RWPE2 (cell line): ENCODE measurements around the gene GPN3.
"Not testable (repeated sequence)": the region's sequence is repeated elsewhere in the genome, so short reads cannot be mapped to it uniquely, and the experiment has no call there.

Experiments
- ATAC-seq: fragments of 200-7000 bp; cut with Tn5 transposase; 3 replicates; pipeline ENCODE4 v1.9.1; 2021; ENCODE audit warnings: low read depth
- DNase-seq: peaks from one replicate; pipeline ENCODE4 v3.0.0-alpha.2; 2020; ENCODE audit warnings: low spot score
- H3K27ac ChIP-seq: fragments of 450-650 bp; 2 replicates; pipeline ENCODE4 v1.5.1; 2017; ENCODE audit warnings: mild to moderate bottlenecking; ENCODE audit not compliant: poor library complexity, severe bottlenecking
- H3K27me3 ChIP-seq: fragments of 250-450 bp; sonication (Bioruptor Pico); 2 replicates; pipeline ENCODE4 v1.5.1; 2021; ENCODE audit warnings: mild to moderate bottlenecking, moderate library complexity; ENCODE audit not compliant: insufficient read depth, poor library complexity, severe bottlenecking
- H3K36me3 ChIP-seq: fragments of 250-450 bp; sonication (Bioruptor Pico); 2 replicates; pipeline ENCODE4 v1.5.1; 2020; ENCODE audit warnings: low read depth, mild to moderate bottlenecking, moderate library complexity
- H3K4me1 ChIP-seq: fragments of 250-450 bp; sonication (Bioruptor Pico); 2 replicates; pipeline ENCODE4 v1.5.1; 2021; ENCODE audit warnings: mild to moderate bottlenecking, moderate library complexity; ENCODE audit not compliant: insufficient read depth, poor library complexity, severe bottlenecking
- H3K4me3 ChIP-seq: fragments of 250-450 bp; sonication (Bioruptor Pico); 2 replicates; pipeline ENCODE4 v1.5.1; 2021; ENCODE audit warnings: mild to moderate bottlenecking, moderate library complexity; ENCODE audit not compliant: severe bottlenecking
- H3K9me3 ChIP-seq: fragments of 250-450 bp; sonication (Bioruptor Pico); 2 replicates; pipeline ENCODE4 v1.5.1; 2021; ENCODE audit warnings: mild to moderate bottlenecking, moderate library complexity; ENCODE audit not compliant: severe bottlenecking
- CTCF ChIP-seq: fragments of 450-650 bp; IDR thresholded peaks from one replicate; pipeline ENCODE4 v1.5.1; 2017; ENCODE audit warnings: mild to moderate bottlenecking, moderate library complexity; ENCODE audit not compliant: poor library complexity, severe bottlenecking

Gene GPN3

GRCh38 chr12:110426406-110426805 lies 41.7 kb downstream of the GPN3 start:
- Histone ChIP-seq H3K9me3 (no peaks in the 10 kb centered on the region), H3K27ac (no peak overlapping the region), H3K4me1 (no peaks in the 10 kb centered on the region), H3K4me3 (no peak overlapping the region), H3K36me3 (no peaks in the 10 kb centered on the region), H3K27me3 (no peaks in the 10 kb centered on the region)
- ATAC-seq = no peak
- no peak for DNase-seq
- TF ChIP-seq CTCF = no peak

- Histone ChIP-seq H3K36me3 (no peaks in the 10 kb centered on the region), H3K27ac (no peak overlapping the region), H3K4me1 (no peaks in the 10 kb centered on the region), H3K9me3 (no peaks in the 10 kb centered on the region), H3K27me3 (no peaks in the 10 kb centered on the region), H3K4me3 (no peak overlapping the region)
- no peak for DNase-seq
- no peak for ATAC-seq
- no peak for TF ChIP-seq CTCF
These were observed 43.8 kb downstream of the GPN3 start for GRCh38 chr12:110424237-110424636.

- no peak for TF ChIP-seq CTCF
- Histone ChIP-seq H3K36me3 (no peaks in the 10 kb centered on the region), H3K27ac (no peak overlapping the region), H3K4me3 (no peak overlapping the region), H3K9me3 (no peaks in the 10 kb centered on the region), H3K4me1 (no peaks in the 10 kb centered on the region), H3K27me3 (no peaks in the 10 kb centered on the region)
- ATAC-seq (no peak), DNase-seq (no peak)
These were observed 46.4 kb downstream of the GPN3 start for GRCh38 chr12:110421701-110422100.

GRCh38 chr12:110421159-110421661 lies 46.8 kb downstream of the GPN3 start:
- no peaks in the 10 kb centered on the region for H3K9me3 ChIP-seq
- H3K27me3 ChIP-seq = no peaks in the 10 kb centered on the region
- H3K36me3 ChIP-seq = no peaks in the 10 kb centered on the region
- no peak overlapping the region for H3K4me3 ChIP-seq
- no peak overlapping the region for H3K27ac ChIP-seq
- ATAC-seq (no peak), DNase-seq (no peak)
- H3K4me1 ChIP-seq = no peaks in the 10 kb centered on the region
- no peak for TF ChIP-seq CTCF

- not testable (repeated sequence) for H3K27me3 ChIP-seq, H3K27ac ChIP-seq, H3K4me3 ChIP-seq, H3K4me1 ChIP-seq, H3K9me3 ChIP-seq, H3K36me3 ChIP-seq, DNase-seq, ATAC-seq
These were observed 47.4 kb downstream of the GPN3 start for GRCh38 chr12:110420644-110421043.

- not testable (repeated sequence) for ATAC-seq, DNase-seq, H3K4me1 ChIP-seq, H3K27ac ChIP-seq, H3K4me3 ChIP-seq, H3K9me3 ChIP-seq, H3K27me3 ChIP-seq, H3K36me3 ChIP-seq
These were observed 50.9 kb downstream of the GPN3 start for GRCh38 chr12:110417113-110417512.

GRCh38 chr12:110410086-110410485 lies 58.0 kb downstream of the GPN3 start:
- H3K9me3 ChIP-seq, H3K27me3 ChIP-seq, ATAC-seq, H3K36me3 ChIP-seq, H3K4me3 ChIP-seq, H3K27ac ChIP-seq, H3K4me1 ChIP-seq, DNase-seq: not testable (repeated sequence)

GRCh38 chr12:110405126-110405662 lies 62.9 kb downstream of the GPN3 start:
- not testable (repeated sequence) for DNase-seq, H3K27ac ChIP-seq, ATAC-seq, H3K27me3 ChIP-seq, H3K9me3 ChIP-seq, H3K4me1 ChIP-seq, H3K4me3 ChIP-seq
- H3K36me3 ChIP-seq = peaks cover 13% of the 10 kb centered on the region
